ENCODE results near the gene PDHB. TPM values are rescaled to one million over a fixed set of nuclear protein-coding genes. Genes with fewer than 3 reads are reported as not detected.

Gene PDHB
- total RNA-seq, 2 experiments from 2014 or later = 55.5 to 58.9 TPM

DNA sequence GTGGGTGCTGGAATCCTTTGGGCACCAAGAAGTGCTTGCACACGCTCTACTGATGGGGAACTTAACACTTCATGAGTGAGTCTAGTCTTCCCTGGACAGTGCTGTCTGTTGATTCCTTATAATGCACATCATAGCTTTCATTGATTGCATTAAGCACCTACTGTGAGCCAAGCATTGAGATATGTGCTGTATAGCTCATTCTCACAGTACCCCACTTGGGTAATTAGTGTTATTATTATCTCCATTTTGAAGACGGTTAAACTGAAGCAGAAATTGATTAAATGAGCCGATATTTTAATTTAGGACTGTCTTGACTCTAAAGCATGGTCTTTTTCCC lies 504 bp upstream of the PDHB start:
- Mint-ChIP-seq H3K27me3 (peaks cover 10% of the 10 kb centered on the region), H3K36me3 (ENCODE audit: low read depth) (peaks cover 26% of the 10 kb centered on the region), H3K9me3 (no peaks in the 10 kb centered on the region), H3K4me1 (peaks cover 32% of the 10 kb centered on the region), H3K27ac (peak overlapping the region; percentile 45), H3K4me3 (peak overlapping the region; percentile 83)
- no peak for DNase-seq
- ChIA-PET POLR2A (interaction anchor here (0.9 to 2.8 kb wide), 8 partner anchors 11 to 878 kb away, joined by 3 to 21 read pairs (median 4); partner anchors contain the start of genes HTD2, KCTD6, PDE12 and RPP14), CTCF (interaction anchor here (1.7 kb wide), 1 partner anchor 57 kb away, joined by 4 read pairs; no protein-coding TSS in a partner anchor)

DNA sequence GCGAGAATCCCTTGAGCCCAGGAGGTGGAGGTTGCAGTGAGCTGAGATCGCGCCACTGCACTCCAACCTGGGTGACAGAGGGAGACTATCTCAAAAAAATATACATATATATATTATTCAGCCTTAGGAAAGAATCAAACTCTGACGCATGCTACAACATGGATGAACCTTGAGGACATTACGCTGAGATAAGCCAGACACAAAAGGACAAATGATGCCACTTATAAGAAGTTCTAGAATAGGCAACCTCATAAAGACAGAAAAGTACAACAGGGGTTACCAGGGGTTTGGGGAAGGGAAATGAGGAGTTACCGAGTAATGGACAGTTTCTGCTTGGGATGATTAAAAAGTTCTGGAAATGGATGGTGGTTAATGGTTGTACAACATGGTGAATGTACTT lies 727 bp downstream of the PDHB start:
- POLR2A ChIA-PET = interaction anchor here (0.6 to 2.8 kb wide), 10 partner anchors 8 to 127 kb away, joined by 3 to 21 read pairs (median 4); partner anchors contain the start of genes HTD2, KCTD6 and RPP14
- CTCF ChIA-PET = interaction anchor here (0.6 to 1.5 kb wide), 10 partner anchors 9 to 135 kb away, joined by 3 to 9 read pairs (median 4); partner anchors contain the start of genes HTD2, KCTD6 and RPP14
- Mint-ChIP-seq H3K4me3 (peak overlapping the region; percentile 83), H3K9me3 (no peaks in the 10 kb centered on the region), H3K27ac (peak overlapping the region; percentile 84), H3K27me3 (peaks cover 10% of the 10 kb centered on the region), H3K4me1 (peaks cover 32% of the 10 kb centered on the region), H3K36me3 (ENCODE audit: low read depth) (peaks cover 39% of the 10 kb centered on the region)
- DNase-seq = no peak

DNA sequence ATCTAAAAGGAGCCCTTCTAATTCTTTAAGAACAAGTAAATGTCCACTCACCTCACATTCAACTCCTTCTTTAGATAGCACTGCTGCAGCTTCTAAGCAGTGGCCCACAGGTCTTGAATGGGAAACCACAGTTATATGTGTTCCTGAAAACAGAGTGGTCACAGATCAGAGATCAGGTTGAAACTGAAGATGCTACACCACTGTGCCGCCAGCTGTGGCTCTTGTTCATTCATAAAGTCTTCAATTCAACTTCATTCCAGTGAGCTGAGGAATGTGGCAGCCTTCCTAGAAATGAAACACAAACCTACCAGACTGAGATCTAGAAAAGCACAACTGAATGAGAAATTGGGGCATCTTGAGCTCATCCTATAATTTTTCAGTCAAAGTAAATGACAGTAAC lies 4.0 kb downstream of the PDHB start:
- Mint-ChIP-seq H3K4me3 (no peak overlapping the region), H3K27ac (no peak overlapping the region), H3K9me3 (no peaks in the 10 kb centered on the region), H3K36me3 (ENCODE audit: low read depth) (peaks cover 61% of the 10 kb centered on the region), H3K4me1 (peaks cover 30% of the 10 kb centered on the region), H3K27me3 (no peaks in the 10 kb centered on the region)
- ChIA-PET CTCF (interaction anchor here (0.8 to 1.9 kb wide), 6 partner anchors 9 to 123 kb away, joined by 3 to 8 read pairs (median 3); partner anchors contain the start of genes HTD2, PXK and RPP14), POLR2A (interaction anchor here (1.0 kb wide), 1 partner anchor 123 kb away, joined by 4 read pairs; the partner anchor contains the start of genes HTD2 and RPP14)
- no peak for DNase-seq

DNA sequence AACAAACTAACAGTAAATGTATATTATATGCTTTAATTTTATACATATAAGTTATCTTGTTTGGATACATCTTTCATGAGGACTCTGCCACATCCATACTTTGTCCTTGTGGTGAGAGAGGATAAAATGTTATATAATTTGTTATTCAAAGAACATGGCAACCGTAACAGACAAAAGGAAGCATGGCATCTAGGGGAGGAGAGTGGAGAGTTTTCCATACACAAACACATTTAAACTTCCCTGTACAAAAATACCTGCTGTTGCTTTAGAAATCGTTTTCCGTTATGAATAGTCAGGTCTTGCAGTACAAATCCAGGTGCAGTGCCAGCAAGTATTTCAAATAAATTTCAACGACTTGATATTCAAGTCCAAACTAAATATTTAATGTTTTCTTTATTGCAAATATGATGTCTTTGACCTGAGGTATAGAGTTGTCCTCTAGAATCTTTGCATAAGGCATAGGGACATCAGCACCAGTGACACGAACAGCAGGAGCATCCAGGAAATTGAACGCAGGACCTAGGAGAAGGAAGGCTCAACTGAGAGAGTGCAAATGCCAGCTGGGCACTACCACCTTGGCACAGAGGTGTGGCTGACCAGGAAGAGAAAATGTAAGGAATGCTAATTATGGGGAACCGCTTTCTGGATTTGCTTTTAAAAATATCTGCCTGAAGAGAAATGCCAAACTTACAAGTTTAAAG lies 5.8 kb downstream of the PDHB start:
- Mint-ChIP-seq H3K27ac (no peak overlapping the region), H3K36me3 (ENCODE audit: low read depth) (peaks cover 67% of the 10 kb centered on the region)

DNA sequence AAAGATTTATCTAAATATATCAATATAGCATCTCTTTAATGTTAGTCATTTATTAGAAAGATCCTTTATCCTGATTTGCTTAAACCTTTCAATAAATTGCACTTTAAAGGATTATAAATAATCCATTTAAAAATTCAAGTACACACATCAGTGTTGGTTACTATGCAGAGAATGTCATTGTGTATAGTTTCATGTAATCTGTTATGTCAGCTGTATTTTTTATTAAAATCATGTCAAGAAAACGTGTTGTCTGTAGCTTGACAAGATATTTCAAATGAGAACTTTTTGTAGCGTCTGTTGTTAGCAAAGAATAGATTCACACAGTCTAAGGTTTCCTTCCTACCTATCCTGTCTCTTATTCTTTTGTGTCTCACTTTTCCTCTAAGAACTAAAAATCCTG lies 7.8 kb downstream of the PDHB start:
- DNase-seq = no peak
- peaks cover 70% of the 10 kb centered on the region for H3K36me3 Mint-ChIP-seq (ENCODE audit: low read depth)
- no peak overlapping the region for H3K27ac Mint-ChIP-seq
- POLR2A ChIA-PET = interaction anchor here (1.4 to 1.8 kb wide), 2 partner anchors 23 to 66 kb away, joined by 3 to 4 read pairs; partner anchors contain the start of gene KCTD6
- no peak overlapping the region for H3K4me3 Mint-ChIP-seq
- CTCF ChIA-PET = interaction anchor here (1.4 to 1.6 kb wide), 2 partner anchors 105 to 120 kb away, joined by 3 to 4 read pairs; partner anchors contain the start of genes HTD2 and RPP14
- H3K27me3 Mint-ChIP-seq = no peaks in the 10 kb centered on the region
- H3K4me1 Mint-ChIP-seq = peaks cover 9% of the 10 kb centered on the region
- no peaks in the 10 kb centered on the region for H3K9me3 Mint-ChIP-seq

More for the DNA sequence above, 5.8 kb downstream of the PDHB start:
- DNase-seq = no peak
- Mint-ChIP-seq H3K4me1 (peaks cover 16% of the 10 kb centered on the region), H3K27me3 (no peaks in the 10 kb centered on the region), H3K4me3 (no peak overlapping the region), H3K9me3 (no peaks in the 10 kb centered on the region)
- ChIA-PET CTCF (interaction anchor here (1.9 kb wide), 1 partner anchor 121 kb away, joined by 8 read pairs; the partner anchor contains the start of genes HTD2 and RPP14), POLR2A (no interaction called here)

DNA sequence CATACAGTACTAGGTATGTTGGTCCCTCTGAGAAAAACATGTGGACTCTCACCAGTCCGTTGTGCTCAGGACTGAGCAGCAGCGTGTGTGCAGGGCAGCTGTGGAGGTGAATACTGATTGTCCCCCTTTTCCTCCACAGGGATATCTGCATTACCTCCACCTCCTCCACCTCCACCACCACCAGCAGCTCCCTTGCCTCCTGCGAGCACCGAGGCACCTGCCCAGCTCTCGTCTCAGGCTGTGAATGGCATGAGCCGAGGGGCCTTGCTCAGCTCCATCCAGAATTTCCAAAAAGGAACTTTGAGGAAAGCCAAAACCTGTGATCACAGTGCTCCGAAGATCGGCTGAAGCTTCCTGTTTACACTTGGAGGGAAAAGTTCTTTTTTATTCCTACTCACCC lies 9.0 kb downstream of the PDHB start:
- H3K27ac Mint-ChIP-seq = no peak overlapping the region
- CTCF ChIA-PET = interaction anchor here (0.6 to 2.1 kb wide), 3 partner anchors 9 to 109 kb away, joined by 3 to 6 read pairs (median 3); no protein-coding TSS in a partner anchor
- peaks cover 14% of the 10 kb centered on the region for H3K4me1 Mint-ChIP-seq
- no peak for DNase-seq
- POLR2A ChIA-PET = interaction anchor here (1.1 to 1.2 kb wide), 2 partner anchors 8 to 91 kb away, joined by 3 read pairs; no protein-coding TSS in a partner anchor
- no peaks in the 10 kb centered on the region for H3K27me3 Mint-ChIP-seq
- H3K36me3 Mint-ChIP-seq (ENCODE audit: low read depth) = peaks cover 69% of the 10 kb centered on the region
- no peak overlapping the region for H3K4me3 Mint-ChIP-seq
- H3K9me3 Mint-ChIP-seq = no peaks in the 10 kb centered on the region

DNA sequence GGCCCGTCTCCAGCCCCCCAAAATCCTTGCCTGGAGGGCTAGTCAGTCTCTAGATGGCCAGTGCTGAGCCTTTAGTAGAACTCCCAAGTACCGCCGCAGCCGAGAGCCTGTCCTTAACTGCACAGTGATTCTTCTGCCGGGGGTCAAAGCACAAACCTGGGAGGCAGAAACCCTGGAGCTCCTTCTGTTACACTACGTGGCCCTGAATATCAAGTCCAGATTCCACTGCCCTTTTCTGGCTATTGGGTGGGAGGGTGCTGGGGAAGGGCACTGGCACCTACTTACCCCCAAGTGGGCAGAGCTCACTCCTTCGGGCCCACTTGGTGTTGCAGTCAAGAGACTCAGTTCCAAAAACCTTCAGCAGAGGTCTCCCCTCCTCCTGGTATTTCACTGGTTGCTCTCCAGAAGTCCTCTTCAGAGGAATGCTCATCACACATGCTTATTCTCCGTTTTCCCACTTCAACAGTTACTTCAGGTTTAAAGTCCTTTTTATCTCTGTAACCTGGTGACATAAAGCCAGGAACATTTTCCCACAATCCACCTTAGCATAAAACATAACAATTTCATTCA lies 10.8 kb downstream of the PDHB start:
- Mint-ChIP-seq H3K27ac (no peak overlapping the region), H3K27me3 (no peaks in the 10 kb centered on the region), H3K4me3 (no peak overlapping the region), H3K9me3 (no peaks in the 10 kb centered on the region), H3K36me3 (ENCODE audit: low read depth) (peaks cover 56% of the 10 kb centered on the region), H3K4me1 (peaks cover 13% of the 10 kb centered on the region)
- DNase-seq = no peak
- CTCF ChIA-PET = interaction anchor here (2.1 kb wide), 1 partner anchor 8 kb away, joined by 6 read pairs; no protein-coding TSS in a partner anchor
- POLR2A ChIA-PET = no interaction called here

DNA sequence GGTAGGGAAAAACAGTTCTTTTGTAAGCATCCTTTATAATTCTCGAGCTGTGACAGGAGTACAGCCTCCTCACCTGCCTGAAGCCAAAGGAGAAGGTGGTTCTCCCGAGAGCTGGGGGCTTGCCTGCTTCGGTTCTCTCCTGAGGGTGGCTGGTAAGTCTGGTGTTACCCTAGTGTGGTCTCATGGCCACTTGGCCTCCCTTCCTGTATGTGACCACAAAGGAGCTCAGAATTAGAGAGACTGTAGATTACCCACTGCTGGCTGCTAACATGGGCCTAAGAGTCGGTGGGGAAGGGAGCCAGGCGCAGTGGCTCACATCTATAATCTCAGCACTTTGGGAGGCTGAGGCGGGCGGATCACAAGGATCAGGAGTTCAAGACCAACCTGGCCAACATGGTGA lies 12.6 kb downstream of the PDHB start:
- DNase-seq = no peak
- Mint-ChIP-seq H3K4me1 (peaks cover 13% of the 10 kb centered on the region), H3K36me3 (ENCODE audit: low read depth) (peaks cover 45% of the 10 kb centered on the region), H3K27ac (no peak overlapping the region), H3K9me3 (no peaks in the 10 kb centered on the region), H3K27me3 (no peaks in the 10 kb centered on the region), H3K4me3 (no peak overlapping the region)
- ChIA-PET POLR2A (interaction anchor here (1.2 kb wide), 1 partner anchor 86 kb away, joined by 4 read pairs; no protein-coding TSS in a partner anchor), CTCF (interaction anchor here (0.8 to 1.6 kb wide), 5 partner anchors 9 to 209 kb away, joined by 3 read pairs; partner anchors contain the start of gene HTD2)

DNA sequence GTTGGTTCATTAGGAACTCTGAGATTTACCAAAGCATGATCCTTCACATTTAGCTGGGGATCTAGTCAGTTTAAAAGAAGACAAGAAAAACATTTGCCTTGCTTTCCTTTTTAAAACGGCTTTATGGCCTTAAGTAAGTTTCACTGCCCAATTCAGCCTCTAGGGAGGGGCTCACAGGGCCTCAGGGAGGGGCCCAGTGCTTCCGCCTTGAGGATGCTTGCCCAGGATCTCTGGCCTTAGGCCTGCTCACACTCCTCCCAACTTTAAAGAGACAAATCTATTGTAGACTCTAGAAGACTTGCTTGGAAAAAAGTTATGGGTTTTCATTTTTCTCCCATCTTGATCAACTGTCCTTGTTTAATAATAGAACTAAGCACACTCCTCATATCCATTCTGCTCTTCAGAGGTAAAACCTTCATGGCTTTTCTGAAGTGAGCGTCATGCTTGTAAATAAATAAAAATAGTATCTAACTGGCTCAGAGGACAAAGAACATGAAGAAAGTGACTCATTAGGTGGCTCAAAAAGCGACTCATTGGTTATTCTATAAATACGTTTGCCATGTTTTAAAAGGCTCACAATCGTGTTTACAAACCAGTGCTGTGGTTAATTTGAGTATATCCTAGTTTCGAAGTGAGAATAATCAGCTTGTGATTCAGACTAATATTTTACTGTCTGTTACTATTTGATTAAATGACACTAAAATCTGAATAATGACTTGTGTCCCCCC lies 13.7 kb downstream of the PDHB start:
- ChIA-PET CTCF (interaction anchor here (0.8 to 1.4 kb wide), 4 partner anchors 66 to 210 kb away, joined by 3 read pairs; partner anchors contain the start of genes HTD2 and RPP14), POLR2A (interaction anchor here (1.2 kb wide), 1 partner anchor 85 kb away, joined by 4 read pairs; no protein-coding TSS in a partner anchor)
- Mint-ChIP-seq H3K27me3 (no peaks in the 10 kb centered on the region), H3K27ac (no peak overlapping the region), H3K4me3 (no peak overlapping the region), H3K36me3 (ENCODE audit: low read depth) (peaks cover 42% of the 10 kb centered on the region), H3K4me1 (peaks cover 13% of the 10 kb centered on the region), H3K9me3 (no peaks in the 10 kb centered on the region)
- no peak for DNase-seq

DNA sequence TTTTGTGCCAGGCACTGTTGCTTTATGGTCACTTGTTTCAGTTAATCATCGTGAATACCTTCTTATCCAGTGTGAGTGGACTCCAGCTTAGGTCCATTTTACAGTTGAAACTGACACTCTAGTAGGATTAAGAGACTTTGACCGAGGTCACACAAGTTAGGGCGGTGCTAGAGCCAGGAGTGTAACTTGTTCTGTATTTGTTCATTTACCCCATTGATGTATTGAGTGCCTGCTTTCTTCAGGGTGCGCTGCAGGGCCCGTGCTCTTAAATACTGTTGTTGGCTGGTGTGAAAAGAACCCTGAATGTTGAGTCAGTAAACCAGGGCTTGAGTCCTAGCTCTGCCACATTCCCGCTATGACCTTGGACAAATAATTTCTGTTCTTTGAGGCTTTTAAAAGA lies 15.4 kb downstream of the PDHB start:
- no peaks in the 10 kb centered on the region for H3K9me3 Mint-ChIP-seq
- no peaks in the 10 kb centered on the region for H3K27me3 Mint-ChIP-seq
- CTCF ChIA-PET = interaction anchor here (0.8 to 1.2 kb wide), 2 partner anchors 110 to 112 kb away, joined by 4 to 5 read pairs; partner anchors contain the start of genes HTD2 and RPP14
- no peak overlapping the region for H3K4me3 Mint-ChIP-seq
- no peak overlapping the region for H3K27ac Mint-ChIP-seq
- H3K36me3 Mint-ChIP-seq (ENCODE audit: low read depth) = peaks cover 39% of the 10 kb centered on the region
- H3K4me1 Mint-ChIP-seq = peaks cover 16% of the 10 kb centered on the region
- no peak for DNase-seq
- POLR2A ChIA-PET = interaction anchor here (0.6 to 1.8 kb wide), 2 partner anchors 15 to 100 kb away, joined by 4 read pairs; partner anchors contain the start of gene PDHB

DNA sequence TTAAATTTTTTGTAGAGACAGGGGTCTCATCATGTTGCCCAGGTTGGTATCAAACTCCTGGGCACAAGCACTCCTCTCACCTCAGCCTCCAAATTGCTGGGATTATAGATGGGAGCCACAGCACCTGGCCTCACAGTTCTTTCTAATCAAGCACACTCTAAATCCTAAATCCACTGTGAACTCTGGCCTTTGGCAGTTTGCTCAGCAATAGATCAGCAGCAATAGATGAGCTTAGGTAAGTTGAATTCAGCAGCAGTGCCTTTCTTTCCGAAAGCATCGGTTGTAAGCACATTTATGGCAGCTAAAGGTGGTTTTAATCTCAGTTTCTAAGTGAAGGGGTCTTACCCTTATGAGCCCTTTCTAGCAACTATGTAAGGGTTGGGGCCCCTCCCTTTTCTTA lies 16.6 kb downstream of the PDHB start:
- peaks cover 35% of the 10 kb centered on the region for H3K36me3 Mint-ChIP-seq (ENCODE audit: low read depth)
- H3K27ac Mint-ChIP-seq = no peak overlapping the region
- DNase-seq = no peak
- ChIA-PET POLR2A (interaction anchor here (0.8 to 1.8 kb wide), 2 partner anchors 16 to 111 kb away, joined by 3 to 4 read pairs; partner anchors contain the start of genes HTD2, PDHB and RPP14), CTCF (interaction anchor here (3.3 to 3.4 kb wide), 2 partner anchors 83 to 110 kb away, joined by 23 to 28 read pairs; partner anchors contain the start of genes HTD2, PXK and RPP14)
- peaks cover 18% of the 10 kb centered on the region for H3K4me1 Mint-ChIP-seq
- H3K27me3 Mint-ChIP-seq = no peaks in the 10 kb centered on the region
- H3K4me3 Mint-ChIP-seq = no peak overlapping the region
- H3K9me3 Mint-ChIP-seq = no peaks in the 10 kb centered on the region

DNA sequence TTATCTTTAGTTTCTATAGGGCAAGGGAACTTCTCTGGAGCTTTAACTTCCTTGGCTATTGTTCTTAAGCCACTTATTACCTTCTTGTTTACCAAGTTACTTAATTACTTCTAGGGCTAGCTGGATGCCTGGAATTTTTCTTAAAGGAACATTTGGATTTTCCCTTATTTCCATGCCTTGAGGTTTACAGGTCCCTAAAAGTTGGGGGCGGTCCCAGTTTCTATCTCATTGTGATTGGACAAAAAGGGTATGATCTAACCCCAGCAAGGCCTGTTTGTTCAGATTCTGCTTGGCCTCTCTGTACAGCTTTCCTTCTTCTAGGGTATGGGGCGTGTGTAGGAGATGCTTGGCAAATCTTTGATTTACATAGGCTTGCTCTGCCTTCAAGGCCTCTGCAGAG lies 17.4 kb downstream of the PDHB start:
- Mint-ChIP-seq H3K9me3 (no peaks in the 10 kb centered on the region), H3K4me1 (peaks cover 16% of the 10 kb centered on the region)
- POLR2A ChIA-PET = interaction anchor here (1.8 to 2.0 kb wide), 2 partner anchors 17 to 109 kb away, joined by 4 to 13 read pairs; partner anchors contain the start of genes HTD2, PDHB and RPP14

More for the DNA sequence above, 17.4 kb downstream of the PDHB start:
- peaks cover 34% of the 10 kb centered on the region for H3K36me3 Mint-ChIP-seq (ENCODE audit: low read depth)
- no peak overlapping the region for H3K4me3 Mint-ChIP-seq
- H3K27me3 Mint-ChIP-seq = no peaks in the 10 kb centered on the region
- no peak for DNase-seq
- H3K27ac Mint-ChIP-seq = no peak overlapping the region
- CTCF ChIA-PET = interaction anchor here (0.9 to 3.4 kb wide), 11 partner anchors 8 to 239 kb away, joined by 3 to 28 read pairs (median 6); partner anchors contain the start of genes HTD2, PXK and RPP14
